Mucosa of descending colon (tissue), 3 donors: Measurements from ENCODE around the gene ARHGEF28. TPM values are rescaled to one million over a fixed set of nuclear protein-coding genes. Genes with fewer than 3 reads are reported as not detected.

Source experiments
- ATAC-seq: fragments of 200-7000 bp; cut with Tn5 transposase; one replicate; pipeline ENCODE4 v1.9.1; 2020; ENCODE audit warnings: mild to moderate bottlenecking, moderate library complexity
- DNase-seq, 3 donors: peaks; one replicate each; pipeline ENCODE4 v3.0.0-alpha.2; 2020
- H3K36me3 ChIP-seq: fragments of 200-600 bp; one replicate; pipeline ENCODE4 v1.8.0; 2021; ENCODE audit warnings: low read depth, mild to moderate bottlenecking
- H3K4me1 ChIP-seq: fragments of 200-600 bp; one replicate; pipeline ENCODE4 v1.8.0; 2021; ENCODE audit warnings: low read depth, mild to moderate bottlenecking
- H3K4me3 ChIP-seq: fragments of 200-600 bp; one replicate; pipeline ENCODE4 v1.8.0; 2021; ENCODE audit warnings: mild to moderate bottlenecking
- H3K9me3 ChIP-seq: fragments of 200-600 bp; one replicate; pipeline ENCODE4 v1.8.0; 2021; ENCODE audit warnings: mild to moderate bottlenecking
- CTCF ChIP-seq: fragments of 200-600 bp; IDR thresholded peaks from one replicate; pipeline ENCODE4 v1.8.0; 2022; ENCODE audit warnings: antibody characterized with exemption, mild to moderate bottlenecking
- intact Hi-C, 2 donors: fragments of 100-400 bp; cut with DNase I in 1 of 2; cut with micrococcal nuclease in 1 of 2; formaldehyde crosslinking; loops; one replicate each; pipeline versions ENCODE4 v1.11.0 to v1.11.1; 2022; cut with DNase I, micrococcal nuclease
- total RNA-seq, 3 donors: library from RNA; stranded (reverse); fragmentation: NEBNext Ultra II Directional in 2 of 3; extraction: Animal tissue kit (Norgen Biotek cat#: 25700) in 2 of 3; gene quantifications; one replicate each; pipeline versions ENCODE4 v1.2.1 to v1.2.4, GENCODE V29; 2021 to 2023
- donor health status: DM: no; HTN: no; CAD: no; lungs with moderate emphysema.
- donor health status: DM: no; HTN: no; CAD: no.
- donor health status: DM: no; HTN: yes; CAD: no.

The ARHGEF28 gene
- total RNA-seq, 3 donors from 2014 or later: 5.4 to 21.7 (median 11.6) TPM

- ATAC-seq (no peak), DNase-seq (no peak)
- no peak overlapping the region for H3K4me3 ChIP-seq
- no peaks in the 10 kb centered on the region for H3K4me1 ChIP-seq
- no peak for TF ChIP-seq CTCF
- H3K9me3 ChIP-seq: no peaks in the 10 kb centered on the region
- intact Hi-C loops: no loop called here
- no peaks in the 10 kb centered on the region for H3K36me3 ChIP-seq
Observed at GRCh38 chr5:73913971-73914370, 288.0 kb downstream of the ARHGEF28 start.

- no peaks in the 10 kb centered on the region for H3K36me3 ChIP-seq
- no peak for ATAC-seq
- no peaks in the 10 kb centered on the region for H3K9me3 ChIP-seq
- no peak for TF ChIP-seq CTCF
- no peak for DNase-seq
- H3K4me3 ChIP-seq: no peak overlapping the region
- intact Hi-C loops: no loop called here
- no peaks in the 10 kb centered on the region for H3K4me1 ChIP-seq
Observed at GRCh38 chr5:73915345-73915744, 289.3 kb downstream of the ARHGEF28 start.

GRCh38 chr5:73917433-73917832 lies 291.4 kb downstream of the ARHGEF28 start:
- DNase-seq: no peak
- H3K4me1 ChIP-seq: no peaks in the 10 kb centered on the region
- ATAC-seq: no peak
- no peaks in the 10 kb centered on the region for H3K9me3 ChIP-seq
- intact Hi-C loops: no loop called here
- H3K36me3 ChIP-seq: no peaks in the 10 kb centered on the region
- H3K4me3 ChIP-seq: no peak overlapping the region
- no peak for TF ChIP-seq CTCF

GRCh38 chr5:73917891-73918290 lies 291.9 kb downstream of the ARHGEF28 start:
- H3K4me3 ChIP-seq: no peak overlapping the region
- no peak for ATAC-seq
- no peak for TF ChIP-seq CTCF
- no peaks in the 10 kb centered on the region for H3K36me3 ChIP-seq
- no peak for DNase-seq
- H3K9me3 ChIP-seq: no peaks in the 10 kb centered on the region
- intact Hi-C loops: no loop called here
- H3K4me1 ChIP-seq: no peaks in the 10 kb centered on the region

GRCh38 chr5:73918791-73919221 lies 292.8 kb downstream of the ARHGEF28 start:
- H3K9me3 ChIP-seq: no peaks in the 10 kb centered on the region
- TF ChIP-seq CTCF: no peak
- no peaks in the 10 kb centered on the region for H3K36me3 ChIP-seq
- no peak overlapping the region for H3K4me3 ChIP-seq
- DNase-seq: no peak
- no peak for ATAC-seq
- intact Hi-C loops: no loop called here
- H3K4me1 ChIP-seq: no peaks in the 10 kb centered on the region

- no peaks in the 10 kb centered on the region for H3K36me3 ChIP-seq
- no peaks in the 10 kb centered on the region for H3K4me1 ChIP-seq
- intact Hi-C loops: no loop called here
- ATAC-seq: no peak
- no peak for TF ChIP-seq CTCF
- no peak overlapping the region for H3K4me3 ChIP-seq
- DNase-seq: no peak
- no peaks in the 10 kb centered on the region for H3K9me3 ChIP-seq
Observed at GRCh38 chr5:73921741-73922140, 295.7 kb downstream of the ARHGEF28 start.
